ENCODE results near the gene PICK1. TPM values are rescaled to one million over a fixed set of nuclear protein-coding genes. Genes with fewer than 3 reads are reported as not detected.

PICK1 gene
- total and polyA plus RNA-seq, 2 of the 8 experiments (the other 6 are each of a cell fraction or from before 2014, with no cell fraction given): 20.4 to 22.9 TPM

Other genes starting within 250 kb of the PICK1 start
- gene GCAT, start 249.5 kb upstream of the PICK1 start, total RNA-seq (2021; fragmentation: NEBNext Ultra II Directional; extraction: Animal tissue kit (Norgen Biotek cat#: 25700)): 24.3 and 24.5 TPM in 2 replicates
- gene GCAT, start 249.5 kb upstream of the PICK1 start, polyA plus RNA-seq (2011; rRNA removed): 47.5 and 51.7 TPM in 2 replicates
- 0.46 and 0.84 TPM in 2 replicates for gene GALR3, start 234.0 kb upstream of the PICK1 start, total RNA-seq (2021; fragmentation: NEBNext Ultra II Directional; extraction: Animal tissue kit (Norgen Biotek cat#: 25700))
- 0.77 and 1.1 TPM in 2 replicates for gene GALR3, start 234.0 kb upstream of the PICK1 start, polyA plus RNA-seq (2011; rRNA removed)
- 13.3 and 13.7 TPM in 2 replicates for gene ANKRD54, start 213.1 kb upstream of the PICK1 start, total RNA-seq (2021; fragmentation: NEBNext Ultra II Directional; extraction: Animal tissue kit (Norgen Biotek cat#: 25700))
- gene ANKRD54, start 213.1 kb upstream of the PICK1 start, polyA plus RNA-seq (2011; rRNA removed): 16.7 and 18.8 TPM in 2 replicates
- gene EIF3L, start 208.0 kb upstream of the PICK1 start, total RNA-seq (2021; fragmentation: NEBNext Ultra II Directional; extraction: Animal tissue kit (Norgen Biotek cat#: 25700)): 622 and 639 TPM in 2 replicates
- 588 and 886 TPM in 2 replicates for gene EIF3L, start 208.0 kb upstream of the PICK1 start, polyA plus RNA-seq (2011; rRNA removed)
- 25.8 and 32.1 TPM in 2 replicates for gene MICALL1, start 151.1 kb upstream of the PICK1 start, total RNA-seq (2021; fragmentation: NEBNext Ultra II Directional; extraction: Animal tissue kit (Norgen Biotek cat#: 25700))
- gene MICALL1, start 151.1 kb upstream of the PICK1 start, polyA plus RNA-seq (2011; rRNA removed): 17.7 and 23.4 TPM in 2 replicates
- gene C22orf23, start 103.8 kb upstream of the PICK1 start, total RNA-seq (2021; fragmentation: NEBNext Ultra II Directional; extraction: Animal tissue kit (Norgen Biotek cat#: 25700)): 0.21 and 0.54 TPM in 2 replicates
- 0.50 and 0.71 TPM in 2 replicates for gene C22orf23, start 103.8 kb upstream of the PICK1 start, polyA plus RNA-seq (2011; rRNA removed)
- gene POLR2F, start 103.7 kb upstream of the PICK1 start, total RNA-seq (2021; fragmentation: NEBNext Ultra II Directional; extraction: Animal tissue kit (Norgen Biotek cat#: 25700)): 150 and 160 TPM in 2 replicates
- gene POLR2F, start 103.7 kb upstream of the PICK1 start, polyA plus RNA-seq (2011; rRNA removed): 176 and 193 TPM in 2 replicates
- gene SOX10, start 72.8 kb upstream of the PICK1 start, total RNA-seq (2021; fragmentation: NEBNext Ultra II Directional; extraction: Animal tissue kit (Norgen Biotek cat#: 25700)): 2.7 and 3.3 TPM in 2 replicates
- gene SOX10, start 72.8 kb upstream of the PICK1 start, polyA plus RNA-seq (2011; rRNA removed): 2.7 and 3.8 TPM in 2 replicates
- gene SLC16A8, start 26.8 kb downstream of the PICK1 start, total RNA-seq (2021; fragmentation: NEBNext Ultra II Directional; extraction: Animal tissue kit (Norgen Biotek cat#: 25700)): not detected in 2 replicates
- gene SLC16A8, start 26.8 kb downstream of the PICK1 start, polyA plus RNA-seq (2011; rRNA removed): 0.70 and 1.2 TPM in 2 replicates
- gene BAIAP2L2, start 53.3 kb downstream of the PICK1 start, total RNA-seq (2021; fragmentation: NEBNext Ultra II Directional; extraction: Animal tissue kit (Norgen Biotek cat#: 25700)): 5.4 and 7.2 TPM in 2 replicates
- gene BAIAP2L2, start 53.3 kb downstream of the PICK1 start, polyA plus RNA-seq (2011; rRNA removed): 10.0 and 13.9 TPM in 2 replicates
- 13.2 and 14.2 TPM in 2 replicates for gene PLA2G6, start 124.4 kb downstream of the PICK1 start, total RNA-seq (2021; fragmentation: NEBNext Ultra II Directional; extraction: Animal tissue kit (Norgen Biotek cat#: 25700))
- gene PLA2G6, start 124.4 kb downstream of the PICK1 start, polyA plus RNA-seq (2011; rRNA removed): 21.0 and 36.0 TPM in 2 replicates
- gene MAFF, start 144.6 kb downstream of the PICK1 start, total RNA-seq (2021; fragmentation: NEBNext Ultra II Directional; extraction: Animal tissue kit (Norgen Biotek cat#: 25700)): 6.2 and 6.3 TPM in 2 replicates
- 1.5 and 2.4 TPM in 2 replicates for gene MAFF, start 144.6 kb downstream of the PICK1 start, polyA plus RNA-seq (2011; rRNA removed)
- 79.9 and 81.0 TPM in 2 replicates for gene TMEM184B, start 215.6 kb downstream of the PICK1 start, total RNA-seq (2021; fragmentation: NEBNext Ultra II Directional; extraction: Animal tissue kit (Norgen Biotek cat#: 25700))
- 41.6 and 70.6 TPM in 2 replicates for gene TMEM184B, start 215.6 kb downstream of the PICK1 start, polyA plus RNA-seq (2011; rRNA removed)